CD8-positive, alpha-beta memory T cell (primary cell): ENCODE results near the gene STAG3. TPM values are rescaled to one million over a fixed set of nuclear protein-coding genes. Genes with fewer than 3 reads are reported as not detected.
A peak's percentile ranks its signal among the peaks of the same experiment; 100 is the strongest.

Experiments
- CTCF ChIA-PET: fragments of 350-600 bp; sonication (Branson Sonifier 250); formaldehyde crosslinking; loops from one replicate; lab custom pipeline; 2021; ENCODE audit warnings: antibody characterized with exemption; lab: Charles Lee
- POLR2A ChIA-PET: fragments of 350-600 bp; sonication (Branson Sonifier 250); formaldehyde crosslinking; loops from one replicate; lab custom pipeline; 2021; ENCODE audit warnings: antibody characterized with exemption; lab: Charles Lee
- DNase-seq, 5 donors: peaks; one replicate each; pipeline versions ENCODE4 v3.0.0 to v3.0.0-alpha.2; 2020 to 2022; ENCODE audit warnings: mixed read lengths in 1 of 5
- H3K27ac ChIP-seq: one replicate; pipeline ENCODE4 v1.7.0; 2013; ENCODE audit warnings: low read depth, mild to moderate bottlenecking, low read length, moderate library complexity
- H3K27me3 ChIP-seq: 2 replicates; pipeline ENCODE4 v1.7.0; 2013; ENCODE audit warnings: low read length, mild to moderate bottlenecking; ENCODE audit not compliant: insufficient read depth, poor library complexity, severe bottlenecking
- H3K36me3 ChIP-seq: 2 replicates; pipeline ENCODE4 v1.7.0; 2013; ENCODE audit warnings: mild to moderate bottlenecking, low read length, moderate library complexity; ENCODE audit not compliant: insufficient read depth
- H3K4me1 ChIP-seq: 2 replicates; pipeline ENCODE4 v1.7.0; 2013; ENCODE audit warnings: mild to moderate bottlenecking, low read length, moderate library complexity; ENCODE audit not compliant: insufficient read depth
- H3K4me3 ChIP-seq: 2 replicates; pipeline ENCODE4 v1.7.0; 2013; ENCODE audit warnings: mild to moderate bottlenecking, low read length
- H3K9me3 ChIP-seq: 2 replicates; pipeline ENCODE4 v1.7.0; 2013; ENCODE audit warnings: mild to moderate bottlenecking, low read length
- H3K27ac Mint-ChIP-seq, 8 donors: one replicate each; pipeline ENCODE4 v1.8.0; 2020 to 2021; ENCODE audit warnings: mixed read lengths in 8 of 8, mild to moderate bottlenecking in 6 of 8, inconsistent platforms in 3 of 8, moderate library complexity in 3 of 8
- H3K27me3 Mint-ChIP-seq, 2 donors: one replicate each; pipeline ENCODE4 v1.8.0; 2020 to 2021; ENCODE audit warnings: mixed read lengths in 2 of 2, mild to moderate bottlenecking in 1 of 2, moderate library complexity in 1 of 2
- H3K36me3 Mint-ChIP-seq, 3 donors: one replicate each; pipeline ENCODE4 v1.8.0; 2020 to 2021; ENCODE audit warnings: mixed read lengths in 3 of 3, inconsistent platforms in 1 of 3, mild to moderate bottlenecking in 1 of 3
- H3K4me1 Mint-ChIP-seq, 3 donors: one replicate each; pipeline ENCODE4 v1.8.0; 2020 to 2021; ENCODE audit warnings: mixed read lengths in 3 of 3, inconsistent platforms in 1 of 3, mild to moderate bottlenecking in 1 of 3
- H3K4me3 Mint-ChIP-seq, 7 donors: one replicate each; pipeline ENCODE4 v1.8.0; 2020 to 2021; ENCODE audit warnings: mixed read lengths in 7 of 7, mild to moderate bottlenecking in 6 of 7, moderate library complexity in 4 of 7, inconsistent platforms in 2 of 7
- H3K9me3 Mint-ChIP-seq, 5 donors: one replicate each; pipeline ENCODE4 v1.8.0; 2020 to 2022; ENCODE audit warnings: mixed read lengths in 5 of 5, mild to moderate bottlenecking in 3 of 5, moderate library complexity in 2 of 5, inconsistent platforms in 1 of 5
- polyA plus RNA-seq: library from polyadenylated mRNA; unstranded; fragments of 300-500 nt; fragmentation: Illumina TruSeq; gene quantifications from one replicate; pipeline ENCODE4 v1.2.3, GENCODE V29; 2021
- total RNA-seq, 2 experiments: library from RNA; stranded (reverse); gene quantifications; one replicate each; pipeline ENCODE4 v1.2.3, GENCODE V29; 2021

Gene STAG3
- total and polyA plus RNA-seq, 3 experiments from 2014 or later: 1.5 to 5.1 (median 5.0) TPM

GRCh38 chr7:100163006-100163531 is 14.6 kb upstream of the STAG3 start:
- peak overlapping the region in 6 of 7 donors; percentile 58 to 85 (median 66) for H3K4me3 Mint-ChIP-seq
- peaks cover 17% of the 10 kb centered on the region in 2 donors for H3K27me3 Mint-ChIP-seq
- H3K27ac Mint-ChIP-seq: peak overlapping the region; percentile 71 to 91 (median 84)
- H3K4me3 ChIP-seq: peak overlapping the region; percentile 50
- no peak overlapping the region for H3K27ac ChIP-seq
- H3K4me1 Mint-ChIP-seq: peaks cover 36 to 59% (median 42%) of the 10 kb centered on the region in 3 donors
- CTCF ChIA-PET: interaction anchor here (0.8 to 1.2 kb wide), 3 partner anchors 30 to 529 kb away, joined by 3 to 4 read pairs (median 3); no protein-coding TSS in a partner anchor
- H3K9me3 Mint-ChIP-seq: no peaks in the 10 kb centered on the region
- H3K4me1 ChIP-seq: peaks cover 55% of the 10 kb centered on the region
- H3K9me3 ChIP-seq: no peaks in the 10 kb centered on the region
- H3K27me3 ChIP-seq: no peaks in the 10 kb centered on the region
- no peaks in the 10 kb centered on the region for H3K36me3 ChIP-seq
- POLR2A ChIA-PET: interaction anchor here (0.6 to 1.0 kb wide), 6 partner anchors 9 to 266 kb away, joined by 3 to 5 read pairs (median 4); partner anchors contain the start of genes GPC2, LAMTOR4, STAG3 and ZCWPW1
- peak in 1 of 5 donors; percentile 66 for DNase-seq
- peaks cover 0 to 1% (median 0%) of the 10 kb centered on the region in 3 donors for H3K36me3 Mint-ChIP-seq

GRCh38 chr7:100163871-100164270 is 13.8 kb upstream of the STAG3 start:
- Mint-ChIP-seq H3K27me3 (peaks cover 24% of the 10 kb centered on the region in 2 donors), H3K9me3 (no peaks in the 10 kb centered on the region), H3K36me3 (no peaks in the 10 kb centered on the region), H3K27ac (peak overlapping the region in 4 of 8 donors; percentile 71 to 87 (median 86)), H3K4me1 (peaks cover 44 to 63% (median 50%) of the 10 kb centered on the region in 3 donors), H3K4me3 (peak overlapping the region in 1 of 7 donors; percentile 67)
- no peaks in the 10 kb centered on the region for H3K9me3 ChIP-seq
- peaks cover 61% of the 10 kb centered on the region for H3K4me1 ChIP-seq
- CTCF ChIA-PET: interaction anchor here (0.9 to 1.2 kb wide), 3 partner anchors 30 to 528 kb away, joined by 3 to 4 read pairs (median 3); no protein-coding TSS in a partner anchor
- POLR2A ChIA-PET: interaction anchor here (0.6 to 1.0 kb wide), 6 partner anchors 10 to 265 kb away, joined by 3 to 5 read pairs (median 4); partner anchors contain the start of genes GPC2, LAMTOR4, STAG3 and ZCWPW1
- H3K27me3 ChIP-seq: no peaks in the 10 kb centered on the region
- H3K27ac ChIP-seq: no peak overlapping the region
- peak overlapping the region; percentile 50 for H3K4me3 ChIP-seq
- no peak for DNase-seq
- H3K36me3 ChIP-seq: no peaks in the 10 kb centered on the region

GRCh38 chr7:100166317-100166940 is 11.3 kb upstream of the STAG3 start:
- Histone ChIP-seq H3K27ac (no peak overlapping the region), H3K36me3 (no peaks in the 10 kb centered on the region), H3K27me3 (peaks cover 8% of the 10 kb centered on the region), H3K9me3 (no peaks in the 10 kb centered on the region), H3K4me3 (peak overlapping the region; percentile 82), H3K4me1 (peaks cover 79% of the 10 kb centered on the region)
- no peaks in the 10 kb centered on the region for H3K9me3 Mint-ChIP-seq
- H3K4me3 Mint-ChIP-seq: peak overlapping the region in 5 of 7 donors; percentile 47 to 82 (median 58)
- H3K36me3 Mint-ChIP-seq: peaks cover 0 to 1% (median 0%) of the 10 kb centered on the region in 3 donors
- peaks cover 51 to 77% (median 60%) of the 10 kb centered on the region in 3 donors for H3K4me1 Mint-ChIP-seq
- DNase-seq: peak in 2 of 5 donors; percentile 49 to 59
- H3K27me3 Mint-ChIP-seq: peaks cover 32% of the 10 kb centered on the region in 2 donors
- ChIA-PET POLR2A (interaction anchor here (0.5 to 2.8 kb wide), 6 partner anchors 10 to 83 kb away, joined by 3 to 18 read pairs (median 6); partner anchors contain the start of genes GPC2, LAMTOR4 and STAG3), CTCF (interaction anchor here (1.0 to 3.4 kb wide), 5 partner anchors 9 to 52 kb away, joined by 3 to 22 read pairs (median 11); partner anchors contain the start of genes LAMTOR4 and TRAPPC14)
- H3K27ac Mint-ChIP-seq: peak overlapping the region in 6 of 8 donors; percentile 42 to 92 (median 58)

GRCh38 chr7:100166970-100167911 is 10.5 kb upstream of the STAG3 start:
- peaks cover 79% of the 10 kb centered on the region for H3K4me1 ChIP-seq
- peaks cover 32 to 35% of the 10 kb centered on the region in 2 donors for H3K27me3 Mint-ChIP-seq
- peaks cover 0 to 1% (median 0%) of the 10 kb centered on the region in 3 donors for H3K36me3 Mint-ChIP-seq
- peak overlapping the region; percentile 82 for H3K4me3 ChIP-seq
- peaks cover 53 to 77% (median 64%) of the 10 kb centered on the region in 3 donors for H3K4me1 Mint-ChIP-seq
- peak overlapping the region; percentile 54 for H3K27ac ChIP-seq
- DNase-seq: peak in 1 of 5 donors; percentile 39
- H3K27me3 ChIP-seq: peaks cover 8% of the 10 kb centered on the region
- peak overlapping the region; percentile 19 to 83 (median 75) for H3K4me3 Mint-ChIP-seq
- POLR2A ChIA-PET: interaction anchor here (0.5 to 2.8 kb wide), 8 partner anchors 8 to 262 kb away, joined by 3 to 18 read pairs (median 4); partner anchors contain the start of genes GPC2, LAMTOR4, STAG3 and TRAPPC14
- CTCF ChIA-PET: interaction anchor here (0.8 to 3.4 kb wide), 6 partner anchors 10 to 51 kb away, joined by 3 to 22 read pairs (median 8); partner anchors contain the start of genes GPC2, LAMTOR4, STAG3 and TRAPPC14
- H3K27ac Mint-ChIP-seq: peak overlapping the region in 4 of 8 donors; percentile 51 to 63 (median 54)
- no peaks in the 10 kb centered on the region for H3K9me3 ChIP-seq
- no peaks in the 10 kb centered on the region for H3K36me3 ChIP-seq
- H3K9me3 Mint-ChIP-seq: no peaks in the 10 kb centered on the region

GRCh38 chr7:100167912-100168323 is 9.8 kb upstream of the STAG3 start:
- H3K4me3 Mint-ChIP-seq: peak overlapping the region; percentile 19 to 83 (median 75)
- DNase-seq: peak in 1 of 5 donors; percentile 28
- peak overlapping the region; percentile 82 for H3K4me3 ChIP-seq
- peaks cover 0 to 1% (median 0%) of the 10 kb centered on the region in 3 donors for H3K36me3 Mint-ChIP-seq
- H3K4me1 Mint-ChIP-seq: peaks cover 49 to 72% (median 59%) of the 10 kb centered on the region in 3 donors
- H3K36me3 ChIP-seq: no peaks in the 10 kb centered on the region
- no peaks in the 10 kb centered on the region for H3K9me3 ChIP-seq
- H3K27ac ChIP-seq: peak overlapping the region; percentile 54
- H3K9me3 Mint-ChIP-seq: no peaks in the 10 kb centered on the region
- peak overlapping the region in 4 of 8 donors; percentile 12 to 82 (median 57) for H3K27ac Mint-ChIP-seq
- H3K27me3 Mint-ChIP-seq: peaks cover 32 to 35% of the 10 kb centered on the region in 2 donors
- H3K4me1 ChIP-seq: peaks cover 74% of the 10 kb centered on the region
- ChIA-PET CTCF (interaction anchor here (1.6 to 3.4 kb wide), 4 partner anchors 11 to 50 kb away, joined by 4 to 22 read pairs (median 12); partner anchors contain the start of gene TRAPPC14), POLR2A (interaction anchor here (0.6 to 2.8 kb wide), 5 partner anchors 9 to 261 kb away, joined by 3 to 18 read pairs (median 5); partner anchors contain the start of genes GPC2, LAMTOR4, STAG3 and ZCWPW1)
- peaks cover 8% of the 10 kb centered on the region for H3K27me3 ChIP-seq

GRCh38 chr7:100169147-100169850 is 8.4 kb upstream of the STAG3 start:
- peak overlapping the region in 5 of 7 donors; percentile 14 to 82 (median 74) for H3K4me3 Mint-ChIP-seq
- Histone ChIP-seq H3K9me3 (no peaks in the 10 kb centered on the region), H3K27me3 (peaks cover 8% of the 10 kb centered on the region), H3K27ac (no peak overlapping the region), H3K36me3 (no peaks in the 10 kb centered on the region), H3K4me1 (peaks cover 61% of the 10 kb centered on the region), H3K4me3 (no peak overlapping the region)
- ChIA-PET POLR2A (no interaction called here), CTCF (interaction anchor here (1.6 to 3.4 kb wide), 2 partner anchors 21 to 36 kb away, joined by 4 to 11 read pairs; no protein-coding TSS in a partner anchor)
- peaks cover 0 to 1% (median 0%) of the 10 kb centered on the region in 3 donors for H3K36me3 Mint-ChIP-seq
- peaks cover 42 to 58% (median 45%) of the 10 kb centered on the region in 3 donors for H3K4me1 Mint-ChIP-seq
- H3K9me3 Mint-ChIP-seq: no peaks in the 10 kb centered on the region
- peak in 1 of 5 donors; percentile 61 for DNase-seq
- no peak overlapping the region for H3K27ac Mint-ChIP-seq
- H3K27me3 Mint-ChIP-seq: peaks cover 32 to 36% of the 10 kb centered on the region in 2 donors
